HAP-1 (cell line): ENCODE data around the gene FAM117B.
"Not testable (repeated sequence)": the region's sequence is repeated elsewhere in the genome, so short reads cannot be mapped to it uniquely, and the experiment has no call there.

Experiments used
- DNase-seq, 2 experiments: peaks; one replicate each; pipeline ENCODE4 v3.0.0-alpha.2; 2016 to 2020; ENCODE audit warnings: low spot score in 2 of 2
- H3K27me3 ChIP-seq: fragments of 250-450 bp; sonication (Bioruptor Pico); 2 replicates; pipeline ENCODE4 v1.5.1; 2020; ENCODE audit warnings: low read depth, mild to moderate bottlenecking, moderate library complexity
- H3K36me3 ChIP-seq: fragments of 250-450 bp; sonication (Bioruptor Pico); replicated peaks from 2 replicates; pipeline ENCODE4 v1.5.1; 2020; ENCODE audit warnings: mild to moderate bottlenecking
- H3K4me1 ChIP-seq: fragments of 250-450 bp; sonication (Bioruptor Pico); 2 replicates; pipeline ENCODE4 v1.5.1; 2020; ENCODE audit warnings: mild to moderate bottlenecking
- H3K4me3 ChIP-seq: fragments of 250-450 bp; sonication (Bioruptor Pico); 2 replicates; pipeline ENCODE4 v1.5.1; 2020; ENCODE audit warnings: mild to moderate bottlenecking, moderate library complexity
- H3K9me3 ChIP-seq: fragments of 250-450 bp; sonication (Bioruptor Pico); 2 replicates; pipeline ENCODE4 v1.5.1; 2020; ENCODE audit warnings: mild to moderate bottlenecking, moderate library complexity
- in situ Hi-C: fragments of 300-500 bp; cut with MboI; formaldehyde crosslinking; loops from 3 replicates; pipeline ENCODE4 v1.14.3; 2020; ENCODE audit warnings: low sequenced_read_pairs, inconsistent platforms, mixed read lengths

FAM117B gene

DNA sequence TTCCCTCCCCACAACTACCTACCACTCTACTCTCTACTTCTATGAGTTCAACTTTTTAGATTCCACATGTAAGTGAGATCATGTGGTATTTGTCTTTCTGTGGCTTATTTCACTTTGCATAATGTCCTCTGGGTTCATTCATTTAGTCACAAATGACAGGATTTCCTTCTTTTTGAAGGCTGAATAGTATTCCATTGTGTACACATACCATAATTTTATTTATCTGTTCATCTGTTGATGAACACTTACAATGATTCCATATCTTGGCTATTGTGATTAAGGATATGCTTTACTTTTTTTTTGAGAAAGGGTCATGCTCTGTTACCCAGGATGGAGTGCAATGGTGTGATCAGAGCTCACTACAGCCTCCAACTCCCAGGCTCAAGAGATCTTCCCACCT is 163.2 kb downstream of the FAM117B start:
- Histone ChIP-seq H3K9me3 (no peaks in the 10 kb centered on the region), H3K36me3 (no peaks in the 10 kb centered on the region), H3K4me3 (no peak overlapping the region), H3K4me1 (peaks cover 2% of the 10 kb centered on the region; the same call in 1 of the 2 replicates), H3K27me3 (no peaks in the 10 kb centered on the region)
- in situ Hi-C loops, result no loop called here
- DNase-seq, result no peak

DNA sequence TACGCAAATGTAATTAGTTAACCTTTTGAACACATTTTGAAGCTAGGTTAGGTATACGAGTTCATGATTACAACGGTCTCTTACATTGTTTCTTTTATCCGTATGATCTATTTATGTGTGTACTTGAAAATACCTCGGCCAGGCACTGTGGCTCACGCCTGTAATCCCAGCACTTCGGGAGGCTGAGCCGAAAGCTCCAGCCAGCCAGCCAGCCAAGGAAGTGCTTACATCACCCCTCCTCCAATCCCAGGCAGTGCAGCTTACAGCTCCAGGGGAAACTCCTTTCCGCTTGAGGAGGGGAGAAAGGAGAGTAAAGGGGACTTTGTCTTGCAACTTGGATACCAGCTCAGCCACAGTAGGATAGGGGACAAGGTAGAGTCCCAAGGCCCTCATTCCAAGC is 171.1 kb downstream of the FAM117B start:
- DNase-seq, in situ Hi-C loops, H3K27me3 ChIP-seq, H3K36me3 ChIP-seq, H3K9me3 ChIP-seq, H3K4me3 ChIP-seq, H3K4me1 ChIP-seq: not testable (repeated sequence)

DNA sequence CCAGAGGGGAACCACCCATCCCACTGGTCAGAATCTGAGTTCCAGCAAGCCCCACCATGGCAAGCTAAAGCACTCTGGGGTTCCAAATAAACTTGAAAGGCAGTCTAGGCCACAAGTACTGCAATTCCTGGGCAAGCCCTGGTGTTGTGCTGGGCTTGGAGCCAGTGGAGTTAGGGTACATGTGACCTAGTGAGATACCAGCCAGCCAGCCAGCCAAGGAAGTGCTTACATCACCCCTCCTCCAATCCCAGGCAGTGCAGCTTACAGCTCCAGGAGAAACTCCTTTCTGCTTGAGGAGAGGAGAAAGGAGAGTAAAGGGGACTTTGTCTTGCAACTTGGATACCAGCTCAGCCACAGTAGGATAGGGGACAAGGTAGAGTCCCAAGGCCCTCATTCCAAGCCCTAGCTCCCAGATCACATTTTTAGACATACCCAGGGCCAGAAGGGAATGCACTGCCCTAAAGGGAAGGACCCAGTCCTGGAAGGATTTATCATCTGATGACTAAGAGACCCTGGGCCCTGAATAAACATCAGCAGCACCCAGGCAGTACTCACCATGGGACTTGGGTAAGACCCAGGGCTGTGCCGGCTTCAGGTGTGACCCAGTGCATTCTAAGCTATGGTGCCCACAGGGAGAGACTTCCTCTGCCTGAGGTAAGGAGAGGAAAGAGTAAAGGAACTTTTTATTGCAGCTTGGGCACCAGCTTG is 172.8 kb downstream of the FAM117B start:
- H3K4me1 ChIP-seq, H3K27me3 ChIP-seq, H3K36me3 ChIP-seq, in situ Hi-C loops, H3K4me3 ChIP-seq, H3K9me3 ChIP-seq, DNase-seq: not testable (repeated sequence)

DNA sequence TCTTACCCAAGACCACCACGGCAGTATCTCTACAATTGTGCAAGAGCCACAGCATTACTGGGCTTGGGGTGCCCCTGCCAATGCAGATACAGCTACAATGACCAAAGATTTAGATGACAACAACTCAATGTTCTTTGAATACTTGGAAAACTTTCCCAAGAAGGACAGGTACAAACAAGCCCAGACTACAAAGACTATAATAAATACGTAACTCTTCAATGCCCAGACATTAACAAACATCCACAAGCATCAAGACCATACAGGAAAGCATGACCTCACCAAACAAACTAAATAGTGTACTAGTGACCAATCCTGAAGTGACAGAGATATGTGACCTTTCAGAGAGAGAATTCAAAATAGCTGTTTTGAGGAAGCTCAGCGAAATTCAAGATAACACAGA is 174.0 kb downstream of the FAM117B start:
- no peak for DNase-seq
- Histone ChIP-seq H3K4me1 (no peaks in the 10 kb centered on the region), H3K9me3 (no peaks in the 10 kb centered on the region), H3K36me3 (no peaks in the 10 kb centered on the region), H3K27me3 (no peaks in the 10 kb centered on the region), H3K4me3 (no peak overlapping the region)
- in situ Hi-C loops, result no loop called here

DNA sequence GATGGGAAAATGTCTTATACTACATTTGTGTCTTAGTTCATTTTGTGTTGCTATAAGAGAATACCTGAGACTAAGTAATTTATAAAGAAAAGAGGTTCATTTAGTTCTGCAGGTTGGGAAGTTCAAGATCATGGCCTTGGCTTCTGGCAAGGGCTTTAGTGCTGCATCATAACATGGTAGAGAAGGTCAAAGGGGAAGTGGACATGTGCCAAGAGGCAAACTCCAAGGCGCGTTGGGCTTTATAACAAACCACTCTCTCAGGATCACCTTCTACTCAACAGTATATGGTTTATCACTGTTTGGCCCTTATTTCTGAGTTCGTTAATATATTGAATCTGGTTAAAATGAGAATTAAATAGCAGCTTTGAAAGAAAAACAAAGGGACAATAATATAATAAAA is 178.6 kb downstream of the FAM117B start:
- H3K4me1 ChIP-seq, result peaks cover 4% of the 10 kb centered on the region
- in situ Hi-C loops, result no loop called here
- H3K9me3 ChIP-seq, result no peaks in the 10 kb centered on the region
- H3K27me3 ChIP-seq, result no peaks in the 10 kb centered on the region
- no peak overlapping the region for H3K4me3 ChIP-seq
- no peaks in the 10 kb centered on the region for H3K36me3 ChIP-seq
- DNase-seq, result no peak

DNA sequence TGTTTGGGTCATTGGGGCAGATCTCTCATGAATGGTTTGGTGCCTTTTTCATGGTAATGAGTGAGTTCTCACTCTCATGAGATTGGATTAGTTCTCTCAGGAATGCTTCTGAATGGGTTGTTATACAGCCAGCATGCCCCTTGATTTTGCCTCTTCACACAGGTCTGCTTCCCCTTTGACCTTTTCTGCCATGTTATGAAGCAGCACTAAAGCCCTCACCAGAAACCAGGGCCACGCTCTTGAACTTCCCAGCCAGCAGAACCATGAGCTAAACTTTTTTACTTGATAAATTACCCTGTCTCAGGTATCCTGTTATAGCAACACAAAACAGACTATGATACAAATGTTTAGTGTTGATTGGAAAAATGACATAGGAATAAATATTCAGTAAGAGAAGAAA is 179.5 kb downstream of the FAM117B start:
- H3K36me3 ChIP-seq, result no peaks in the 10 kb centered on the region
- peaks cover 4% of the 10 kb centered on the region for H3K4me1 ChIP-seq
- H3K4me3 ChIP-seq, result no peak overlapping the region
- in situ Hi-C loops, result no loop called here
- no peaks in the 10 kb centered on the region for H3K9me3 ChIP-seq
- no peak for DNase-seq
- no peaks in the 10 kb centered on the region for H3K27me3 ChIP-seq

DNA sequence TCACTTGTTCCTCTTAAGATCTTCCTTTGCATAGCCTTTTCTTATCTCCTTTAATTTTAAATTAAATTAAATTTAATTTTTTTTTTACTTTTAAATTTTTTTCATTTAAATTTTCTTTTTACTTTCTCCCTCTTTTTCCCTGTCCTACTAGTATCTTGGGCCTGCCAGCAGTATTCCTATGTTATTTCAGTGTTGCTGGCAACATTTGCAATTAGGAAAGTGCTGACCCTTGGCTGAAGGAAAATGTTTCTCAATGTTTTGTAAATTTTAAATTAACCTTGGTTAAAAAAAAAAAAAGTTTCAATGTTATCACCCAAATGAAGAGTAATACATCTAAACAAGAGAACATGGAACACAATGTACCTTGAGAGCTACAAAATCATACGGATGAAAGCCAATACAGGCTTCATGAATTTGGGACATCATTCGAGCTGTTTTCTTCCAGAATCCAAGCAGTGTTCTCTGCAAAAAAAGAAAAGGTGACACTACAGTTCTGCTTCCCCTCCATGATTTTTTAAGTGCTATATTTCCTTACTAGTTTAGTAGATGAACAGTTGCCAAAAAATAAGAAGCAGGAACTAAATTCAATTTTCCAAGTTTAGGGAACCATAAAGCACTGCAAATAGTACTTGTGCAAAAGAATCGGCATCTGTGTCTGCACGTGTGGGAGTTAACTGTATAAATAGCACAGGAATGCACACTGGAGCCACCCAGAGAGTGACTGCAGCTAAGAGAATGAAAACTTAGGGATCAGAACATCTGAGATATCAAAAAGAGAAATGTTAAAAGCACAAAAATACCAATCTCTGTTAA is 181.0 kb downstream of the FAM117B start:
- Histone ChIP-seq H3K27me3 (no peaks in the 10 kb centered on the region), H3K4me3 (no peak overlapping the region), H3K36me3 (no peaks in the 10 kb centered on the region), H3K4me1 (peaks cover 4% of the 10 kb centered on the region), H3K9me3 (no peaks in the 10 kb centered on the region)
- in situ Hi-C loops, result no loop called here
- peak in 1 of 2 experiments; percentile 4 for DNase-seq

DNA sequence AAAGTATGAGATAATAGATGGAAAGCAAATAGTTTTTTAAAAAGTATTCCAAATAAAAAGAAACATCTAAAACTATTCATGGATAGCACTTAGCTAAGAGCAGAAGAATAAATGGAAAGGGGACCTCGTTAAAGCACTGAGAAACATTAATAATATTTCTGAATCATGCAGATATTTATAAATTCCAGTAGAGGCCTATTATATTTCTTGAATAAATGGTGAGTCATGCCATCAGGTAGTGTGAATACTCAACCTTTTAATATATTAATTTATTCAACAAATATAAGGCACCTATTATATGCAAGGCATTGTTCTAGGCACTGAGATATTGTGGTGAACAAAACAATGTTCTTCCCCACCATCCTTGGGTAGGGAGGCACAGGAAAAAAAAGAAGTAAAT is 183.0 kb downstream of the FAM117B start:
- DNase-seq, result no peak
- no peaks in the 10 kb centered on the region for H3K9me3 ChIP-seq
- in situ Hi-C loops, result no loop called here
- H3K27me3 ChIP-seq, result no peaks in the 10 kb centered on the region
- H3K4me3 ChIP-seq, result no peak overlapping the region
- H3K4me1 ChIP-seq, result peaks cover 4% of the 10 kb centered on the region
- H3K36me3 ChIP-seq, result no peaks in the 10 kb centered on the region

DNA sequence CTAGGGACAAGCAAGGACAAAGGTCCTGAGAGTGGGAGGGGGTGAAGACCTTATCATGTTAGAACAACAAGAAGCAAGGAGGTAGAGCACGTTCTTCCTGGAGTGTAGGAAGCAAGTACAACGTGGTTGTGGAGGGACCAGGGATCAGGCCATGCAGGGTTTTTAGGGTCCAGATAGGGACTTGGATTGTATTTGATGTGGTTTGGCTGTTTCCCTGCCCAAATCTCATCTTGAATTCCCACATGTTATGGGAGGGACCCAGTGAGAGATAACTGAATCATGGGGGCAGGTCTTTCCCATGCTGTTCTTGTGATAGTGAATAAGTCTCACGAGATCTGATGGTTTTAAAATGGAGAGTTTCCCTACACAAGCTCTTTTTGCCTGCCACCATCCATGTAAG is 183.6 kb downstream of the FAM117B start:
- H3K9me3 ChIP-seq, result no peaks in the 10 kb centered on the region
- H3K4me1 ChIP-seq, result peaks cover 4% of the 10 kb centered on the region
- no peaks in the 10 kb centered on the region for H3K36me3 ChIP-seq
- no peak overlapping the region for H3K4me3 ChIP-seq
- DNase-seq, result no peak
- in situ Hi-C loops, result no loop called here
- H3K27me3 ChIP-seq, result no peaks in the 10 kb centered on the region
